GM19099 (cell line): ENCODE results near the gene UBE2D1.

ENCODE experiments used
- POLR2A ChIP-seq: IDR thresholded peaks from 3 replicates; pipeline ENCODE4 v1.6.1; 2011; ENCODE audit warnings: low read depth; ENCODE audit not compliant: insufficient read length; ENCODE audit errors: extremely low read depth

Gene UBE2D1

GRCh38 chr10:58334817-58335305 lies at the start of gene UBE2D1:
Gene UBE2D1 (plus strand): TSS chr10:58335006. CDS start chr10:58335202, 196 bp downstream.
- TF ChIP-seq POLR2A: peak; percentile 97

GRCh38 chr10:58291538-58292174 lies 43.1 kb upstream of the UBE2D1 start:
- no peak for TF ChIP-seq POLR2A

GRCh38 chr10:58293989-58294388 lies 40.8 kb upstream of the UBE2D1 start:
- TF ChIP-seq POLR2A: no peak

- TF ChIP-seq POLR2A: no peak
Measured at GRCh38 chr10:58299580-58299979, 35.2 kb upstream of the UBE2D1 start.

GRCh38 chr10:58300676-58301075 lies 34.1 kb upstream of the UBE2D1 start:
- no peak for TF ChIP-seq POLR2A

DNA sequence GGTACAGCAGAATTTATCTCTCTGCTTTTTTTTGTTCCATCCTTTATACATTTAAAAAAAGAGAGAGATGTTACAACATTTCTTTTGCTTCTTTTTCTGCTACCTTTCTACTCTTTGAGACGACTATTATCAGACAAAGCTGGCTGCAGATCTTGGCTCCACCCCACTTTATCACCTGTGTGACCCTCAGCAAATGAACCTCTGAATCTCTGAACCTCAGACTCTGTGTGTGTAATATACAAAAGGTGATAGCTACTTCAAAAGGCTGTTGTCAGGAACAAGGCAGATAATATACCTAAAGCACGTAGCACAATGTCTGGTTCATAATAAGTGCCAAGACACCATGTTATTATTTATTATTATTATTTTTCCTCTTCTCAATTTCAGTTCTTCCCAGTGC lies 32.6 kb upstream of the UBE2D1 start:
- TF ChIP-seq POLR2A: no peak

DNA sequence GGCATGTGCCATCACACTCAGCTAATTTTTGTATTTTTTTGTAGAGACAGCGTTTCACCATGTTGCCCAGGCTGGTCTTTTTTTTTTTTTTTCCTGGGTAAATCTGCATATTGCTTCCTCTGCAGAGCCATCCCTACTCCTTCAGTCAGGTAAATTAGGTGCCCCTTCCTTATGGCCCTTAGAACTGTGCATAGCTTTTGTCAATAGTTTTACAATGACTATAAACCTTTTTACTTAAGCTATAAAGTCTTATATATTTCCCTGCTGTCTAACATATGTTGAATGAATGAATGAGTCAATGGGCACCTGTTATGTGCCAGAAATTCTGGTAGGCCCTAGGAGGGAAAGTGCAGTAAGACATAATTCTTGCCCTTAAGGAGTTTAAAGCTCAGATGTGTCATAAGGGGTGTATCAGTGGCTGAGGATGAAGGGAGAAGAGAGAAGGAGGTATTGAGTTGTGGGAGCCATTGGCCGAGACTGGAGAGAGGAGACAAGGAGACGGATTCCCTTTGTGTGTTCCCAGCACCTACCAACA lies 30.6 kb upstream of the UBE2D1 start:
- no peak for TF ChIP-seq POLR2A

GRCh38 chr10:58305821-58306220 lies 29.0 kb upstream of the UBE2D1 start:
- TF ChIP-seq POLR2A: no peak

DNA sequence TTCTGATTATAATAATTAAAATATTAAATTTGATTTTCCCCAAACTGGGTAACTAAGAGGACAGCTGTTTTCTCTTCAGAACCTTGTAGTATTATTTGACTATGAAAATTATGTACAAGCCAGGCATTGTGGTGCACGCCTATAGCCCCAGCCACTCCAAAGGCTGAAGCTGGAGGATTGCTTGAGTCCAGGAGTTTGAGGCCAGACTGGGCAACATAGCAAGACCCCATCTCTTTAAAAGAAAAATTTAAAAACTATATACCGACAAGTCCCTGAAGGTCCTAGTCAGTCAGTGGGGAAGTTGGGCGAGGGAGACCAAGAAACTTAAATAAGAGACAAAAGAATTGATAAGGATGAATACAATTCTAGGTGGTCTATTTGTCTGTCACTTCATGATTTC lies 27.1 kb upstream of the UBE2D1 start:
- TF ChIP-seq POLR2A: no peak

GRCh38 chr10:58311026-58311425 lies 23.8 kb upstream of the UBE2D1 start:
- TF ChIP-seq POLR2A: no peak

GRCh38 chr10:58316874-58317273 lies 17.9 kb upstream of the UBE2D1 start:
- no peak for TF ChIP-seq POLR2A

GRCh38 chr10:58318346-58318745 lies 16.5 kb upstream of the UBE2D1 start:
- TF ChIP-seq POLR2A: no peak

- TF ChIP-seq POLR2A: no peak
Measured at GRCh38 chr10:58319599-58319998, 15.2 kb upstream of the UBE2D1 start.

DNA sequence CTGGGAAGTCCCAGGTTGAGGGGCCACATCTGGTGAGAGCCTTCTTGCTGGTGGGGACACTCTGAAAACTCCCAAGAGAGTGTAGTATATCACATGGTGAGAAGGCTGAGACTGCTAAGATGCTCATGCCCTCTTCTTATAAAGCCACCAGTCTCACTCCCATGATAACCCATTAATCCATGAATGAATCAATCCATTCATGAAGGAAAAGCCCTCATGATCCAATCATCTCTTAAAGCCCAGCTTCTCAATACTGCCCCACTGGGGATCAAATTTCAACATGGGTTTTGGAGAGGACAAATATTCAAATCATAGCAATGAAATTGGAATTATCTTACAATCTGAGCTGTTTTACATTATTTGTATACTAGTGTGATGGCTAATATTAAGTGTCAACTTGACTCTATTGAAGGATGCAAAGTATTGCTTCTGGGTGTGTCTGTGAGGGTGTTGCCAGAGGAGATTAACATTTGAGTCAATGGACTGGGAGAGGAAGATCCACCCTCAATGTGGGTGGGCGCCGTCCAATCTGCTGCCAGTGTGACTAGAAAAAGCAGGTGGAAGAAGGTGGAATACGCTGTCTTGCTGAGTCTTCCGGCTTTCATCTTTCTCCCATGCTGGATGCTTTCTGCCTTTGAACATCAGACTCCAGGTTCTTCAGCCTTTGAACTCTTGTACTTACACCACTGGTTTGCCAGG lies 14.3 kb upstream of the UBE2D1 start:
- no peak for TF ChIP-seq POLR2A

- TF ChIP-seq POLR2A: no peak
Measured at GRCh38 chr10:58322072-58322834, 12.6 kb upstream of the UBE2D1 start.
